H1 (cell line): ENCODE measurements around the gene PARD6A. TPM values are rescaled to one million over a fixed set of nuclear protein-coding genes. Genes with fewer than 3 reads are reported as not detected.

Experiments used
- CTCF ChIA-PET: fragments of 300-600 bp; sonication (Branson Sonifier 250); formaldehyde crosslinking; loops from one replicate; lab custom pipeline; 2021; ENCODE audit not compliant: partially characterized antibody; lab: Charles Lee
- POLR2A ChIA-PET: fragments of 300-600 bp; sonication (Branson Sonifier 250); formaldehyde crosslinking; loops from one replicate; lab custom pipeline; 2021; ENCODE audit warnings: inconsistent platforms; ENCODE audit not compliant: partially characterized antibody; lab: Charles Lee
- DNase-seq, 2 experiments: peaks; one replicate each; pipeline versions ENCODE4 v3.0.0 to v3.0.0-alpha.2; 2010 to 2022; ENCODE audit warnings: low spot score in 2 of 2, low read depth in 1 of 2, mixed read lengths in 1 of 2
- FAIRE-seq: peaks from 2 replicates; lab custom pipeline; 2011; peaks lifted over from hg19 to GRCh38; lab: Jason Lieb, UNC
- H2AFZ ChIP-seq: 2 replicates; pipeline ENCODE4 v1.8.1; 2012; ENCODE audit warnings: low read length, inconsistent platforms
- H2AK5ac ChIP-seq: 2 replicates; pipeline ENCODE4 v1.6.1; 2013; ENCODE audit warnings: low read depth, low read length
- H2BK120ac ChIP-seq: replicated peaks from 2 replicates; pipeline ENCODE3; 2013; ENCODE audit warnings: low read depth, low read length, inconsistent platforms
- H2BK12ac ChIP-seq: 2 replicates; pipeline ENCODE4 v1.6.1; 2013; ENCODE audit warnings: low read depth, low read length
- H2BK15ac ChIP-seq: 2 replicates; pipeline ENCODE4 v1.6.1; 2013; ENCODE audit warnings: low read length
- H2BK20ac ChIP-seq: 2 replicates; pipeline ENCODE4 v1.6.1; 2013; ENCODE audit warnings: low read length
- H2BK5ac ChIP-seq: 2 replicates; pipeline ENCODE4 v1.6.1; 2013; ENCODE audit warnings: low read depth, low read length
- H3K14ac ChIP-seq: 2 replicates; pipeline ENCODE4 v1.6.1; 2013; ENCODE audit warnings: inconsistent platforms; ENCODE audit not compliant: insufficient read length
- H3K18ac ChIP-seq: 2 replicates; pipeline ENCODE4 v1.6.1; 2013; ENCODE audit warnings: low read length; ENCODE audit errors: extremely low read depth
- H3K23ac ChIP-seq: 2 replicates; pipeline ENCODE4 v1.6.1; 2013; ENCODE audit warnings: inconsistent platforms; ENCODE audit not compliant: insufficient read length
- H3K23me2 ChIP-seq: 2 replicates; pipeline ENCODE4 v1.6.1; 2013; ENCODE audit warnings: low read depth, low read length
- H3K27ac ChIP-seq: 2 replicates; pipeline ENCODE4 v1.6.1; 2011; ENCODE audit warnings: low read depth, low read length, inconsistent platforms
- H3K27me3 ChIP-seq, 4 experiments: replicated peaks in 1 of 4; 1 replicate in 1 of 4; 2 replicates in 3 of 4; pipeline versions ENCODE4 v1.6.1 to v1.8.1; 2011 to 2013; ENCODE audit warnings: low read length in 3 of 4, mild to moderate bottlenecking in 3 of 4, inconsistent platforms in 2 of 4, mixed read lengths in 2 of 4, moderate library complexity in 1 of 4; ENCODE audit not compliant: control insufficient read depth in 3 of 4, insufficient read depth in 3 of 4; ENCODE audit errors: extremely low read depth in 1 of 4
- H3K36me3 ChIP-seq, 4 experiments: 2 replicates each; pipeline versions ENCODE4 v1.6.1 to v1.8.1; 2011 to 2013; ENCODE audit warnings: mild to moderate bottlenecking in 4 of 4, low read length in 3 of 4, moderate library complexity in 2 of 4, control low read depth in 1 of 4, inconsistent platforms in 1 of 4; ENCODE audit not compliant: insufficient read depth in 4 of 4, control insufficient read depth in 2 of 4
- H3K4ac ChIP-seq: replicated peaks from 2 replicates; pipeline ENCODE3; 2013; ENCODE audit warnings: low read length, low read depth, mixed read lengths, inconsistent platforms; ENCODE audit not compliant: insufficient read length
- H3K4me1 ChIP-seq, 4 experiments: replicated peaks in 1 of 4; 1 replicate in 1 of 4; 2 replicates in 3 of 4; pipeline versions ENCODE4 v1.6.1 to v1.8.1; 2011 to 2013; ENCODE audit warnings: low read length in 3 of 4, inconsistent platforms in 2 of 4, mixed read lengths in 1 of 4; ENCODE audit not compliant: insufficient read depth in 4 of 4, control insufficient read depth in 3 of 4
- H3K4me2 ChIP-seq, 2 experiments: 2 replicates each; pipeline versions ENCODE4 v1.6.1 to v1.8.1; 2011 to 2013; ENCODE audit warnings: low read depth in 2 of 2, low read length in 2 of 2, control low read depth in 1 of 2, inconsistent platforms in 1 of 2, mild to moderate bottlenecking in 1 of 2; ENCODE audit not compliant: insufficient read depth in 1 of 2
- H3K4me3 ChIP-seq, 4 experiments: fragments of 200-600, 300-600 bp in 1 of 4; sonication (generic), shearing (Covaris generic), sonication (Bioruptor Twin) in 1 of 4; 2 replicates each; pipeline versions ENCODE4 v1.5.1 to v1.8.1; 2011 to 2016; ENCODE audit warnings: low read length in 4 of 4, low read depth in 3 of 4, control low read depth in 2 of 4, inconsistent platforms in 2 of 4, mild to moderate bottlenecking in 2 of 4, mixed read lengths in 1 of 4, moderate library complexity in 1 of 4; ENCODE audit not compliant: insufficient read depth in 2 of 4; ENCODE audit errors: extremely low read depth in 1 of 4
- H3K56ac ChIP-seq: replicated peaks from 2 replicates; pipeline ENCODE3; 2013; ENCODE audit warnings: low read depth, mild to moderate bottlenecking, mixed read lengths, low read length, inconsistent platforms; ENCODE audit not compliant: insufficient read length
- H3K79me1 ChIP-seq: 2 replicates; pipeline ENCODE4 v1.6.1; 2013; ENCODE audit warnings: low read depth, low read length, control low read depth
- H3K79me2 ChIP-seq, 2 experiments: 2 replicates each; pipeline versions ENCODE4 v1.6.1 to v1.8.1; 2012 to 2013; ENCODE audit warnings: low read length in 2 of 2, mild to moderate bottlenecking in 2 of 2, inconsistent platforms in 1 of 2; ENCODE audit not compliant: insufficient read depth in 2 of 2, control insufficient read depth in 1 of 2
- H3K9ac ChIP-seq, 4 experiments: replicated peaks in 1 of 4; 1 replicate in 1 of 4; 2 replicates in 3 of 4; pipeline versions ENCODE4 v1.6.1 to v1.8.1; 2011 to 2013; ENCODE audit warnings: low read depth in 3 of 4, low read length in 3 of 4, control low read depth in 2 of 4, mild to moderate bottlenecking in 2 of 4, moderate library complexity in 2 of 4, inconsistent platforms in 1 of 4; ENCODE audit errors: extremely low read depth in 1 of 4
- H3K9me3 ChIP-seq, 2 experiments: 2 replicates each; pipeline versions ENCODE4 v1.6.1 to v1.8.1; 2012 to 2013; ENCODE audit warnings: mild to moderate bottlenecking in 2 of 2, moderate library complexity in 2 of 2, control low read depth in 1 of 2, inconsistent platforms in 1 of 2, low read depth in 1 of 2, low read length in 1 of 2, mixed read lengths in 1 of 2; ENCODE audit not compliant: insufficient read depth in 2 of 2
- H4K20me1 ChIP-seq, 2 experiments: replicated peaks in 1 of 2; 2 replicates each; pipeline versions ENCODE3 to v1.8.1; 2011 to 2013; ENCODE audit warnings: inconsistent platforms in 2 of 2, low read length in 2 of 2, mild to moderate bottlenecking in 1 of 2; ENCODE audit not compliant: insufficient read depth in 2 of 2, control insufficient read depth in 1 of 2
- H4K5ac ChIP-seq: 2 replicates; pipeline ENCODE4 v1.6.1; 2013; ENCODE audit warnings: low read length, low read depth, mixed read lengths, inconsistent platforms; ENCODE audit not compliant: insufficient read length
- H4K8ac ChIP-seq: 2 replicates; pipeline ENCODE4 v1.8.0; 2013; ENCODE audit warnings: mild to moderate bottlenecking, moderate library complexity, low read length, inconsistent platforms; ENCODE audit not compliant: insufficient read depth; ENCODE audit errors: extremely low read depth
- H4K91ac ChIP-seq: replicated peaks from 2 replicates; pipeline ENCODE3; 2013; ENCODE audit warnings: low read length, mixed read lengths, inconsistent platforms; ENCODE audit not compliant: insufficient read length
- CREB1 ChIP-seq: IDR thresholded peaks from 2 replicates; pipeline ENCODE4 v1.6.1; 2012; ENCODE audit warnings: inconsistent platforms
- HDAC6 ChIP-seq: IDR thresholded peaks from one replicate; pipeline ENCODE4 v1.7.1; 2012; ENCODE audit warnings: low read depth, mild to moderate bottlenecking, inconsistent platforms, low read length, moderate library complexity
- NANOG ChIP-seq: IDR thresholded peaks from 2 replicates; pipeline ENCODE4 v1.6.1; 2011; ENCODE audit warnings: low read length, low read depth, mild to moderate bottlenecking, inconsistent platforms; ENCODE audit not compliant: insufficient read depth, poor library complexity, severe bottlenecking
- POLR2A ChIP-seq, 2 experiments: IDR thresholded peaks; 1 replicate in 1 of 2; 2 replicates in 1 of 2; pipeline ENCODE4 v1.6.1; 2011; ENCODE audit warnings: low read depth in 2 of 2, low read length in 2 of 2, mild to moderate bottlenecking in 2 of 2; ENCODE audit errors: control extremely low read depth in 1 of 2
- RAD21 ChIP-seq, 2 experiments: IDR thresholded peaks in 1 of 2; conservative IDR thresholded peaks in 1 of 2; 2 replicates each; pipeline ENCODE4 v1.6.1; 2011; ENCODE audit warnings: low read depth in 2 of 2, low read length in 2 of 2, improper control_type of control experiment in 1 of 2, inconsistent platforms in 1 of 2, mild to moderate bottlenecking in 1 of 2, moderate library complexity in 1 of 2
- SAP30 ChIP-seq: fragments of 300-600 bp; sonication (generic); IDR thresholded peaks from 2 replicates; pipeline ENCODE4 v1.7.1; 2012; ENCODE audit warnings: low read length, moderate library complexity, mild to moderate bottlenecking, inconsistent platforms; ENCODE audit not compliant: insufficient read depth, insufficient replicate concordance
- SIN3A ChIP-seq, 2 experiments: IDR thresholded peaks in 1 of 2; conservative IDR thresholded peaks in 1 of 2; 2 replicates each; pipeline ENCODE4 v1.6.1; 2011 to 2012; ENCODE audit warnings: low read length in 2 of 2, improper control_type of control experiment in 1 of 2, low read depth in 1 of 2, mild to moderate bottlenecking in 1 of 2
- SIX5 ChIP-seq: IDR thresholded peaks from 2 replicates; pipeline ENCODE4 v1.6.1; 2011; ENCODE audit warnings: mild to moderate bottlenecking, low read depth, low read length
- SP4 ChIP-seq: IDR thresholded peaks from 2 replicates; pipeline ENCODE4 v1.6.1; 2012; ENCODE audit warnings: low read length, inconsistent platforms
- SRF ChIP-seq: IDR thresholded peaks from 2 replicates; pipeline ENCODE4 v1.6.1; 2011; ENCODE audit warnings: mild to moderate bottlenecking, low read depth, low read length, moderate library complexity
- TAF7 ChIP-seq: optimal IDR thresholded peaks from 2 replicates; pipeline ENCODE3; 2011; ENCODE audit warnings: low read depth, mild to moderate bottlenecking, inconsistent platforms, low read length, moderate library complexity, borderline replicate concordance
- YY1 ChIP-seq: IDR thresholded peaks from 2 replicates; pipeline ENCODE4 v1.6.1; 2011; ENCODE audit warnings: low read depth, mild to moderate bottlenecking, low read length
- WGBS, 2 experiments: shearing (Covaris generic) in 1 of 2; methylation state at CpG; one replicate each; pipeline versions ENCODE4 v1.1.6 to v1.1.7; 2013 to 2015; ENCODE audit warnings: low lambda C conversion rate in 2 of 2, mixed read lengths in 2 of 2, inconsistent platforms in 1 of 2, low coverage in 1 of 2, missing lambda C conversion rate in 1 of 2; ENCODE audit not compliant: insufficient replicate concordance in 2 of 2, insufficient coverage in 1 of 2, insufficient read length in 1 of 2; ENCODE audit errors: extremely low coverage in 1 of 2, missing lambda C conversion rate in 1 of 2; 5-methylcytosine and 5-hydroxymethylcytosine counted together
- polyA plus RNA-seq, 7 experiments: library from polyadenylated mRNA; depleted of rRNA in 3 of 7; stranded (reverse) in 5 of 7; unstranded in 2 of 7; fragments of >200 nt in 5 of 7; fragments of 200-250 nt in 2 of 7; gene quantifications; 1 replicate in 5 of 7; 2 replicates in 1 of 7; 4 replicates in 1 of 7; pipeline versions ENCODE4 v1.2.1 to v1.2.3, GENCODE V29; 2011 to 2013; ENCODE audit warnings: missing spikeins in 2 of 7, mixed read lengths in 2 of 7
- total RNA-seq: library from RNA; stranded (reverse); fragmentation: NEBNext Ultra II Directional; extraction: Animal tissue kit (Norgen Biotek cat#: 25700); gene quantifications from 2 replicates; pipeline ENCODE4 v1.2.1, GENCODE V29; 2021

Gene PARD6A
- total and polyA plus RNA-seq, 2 of the 8 experiments (the other 6 are each of a cell fraction or from before 2014, with no cell fraction given): 15.1 to 21.8 TPM

DNA sequence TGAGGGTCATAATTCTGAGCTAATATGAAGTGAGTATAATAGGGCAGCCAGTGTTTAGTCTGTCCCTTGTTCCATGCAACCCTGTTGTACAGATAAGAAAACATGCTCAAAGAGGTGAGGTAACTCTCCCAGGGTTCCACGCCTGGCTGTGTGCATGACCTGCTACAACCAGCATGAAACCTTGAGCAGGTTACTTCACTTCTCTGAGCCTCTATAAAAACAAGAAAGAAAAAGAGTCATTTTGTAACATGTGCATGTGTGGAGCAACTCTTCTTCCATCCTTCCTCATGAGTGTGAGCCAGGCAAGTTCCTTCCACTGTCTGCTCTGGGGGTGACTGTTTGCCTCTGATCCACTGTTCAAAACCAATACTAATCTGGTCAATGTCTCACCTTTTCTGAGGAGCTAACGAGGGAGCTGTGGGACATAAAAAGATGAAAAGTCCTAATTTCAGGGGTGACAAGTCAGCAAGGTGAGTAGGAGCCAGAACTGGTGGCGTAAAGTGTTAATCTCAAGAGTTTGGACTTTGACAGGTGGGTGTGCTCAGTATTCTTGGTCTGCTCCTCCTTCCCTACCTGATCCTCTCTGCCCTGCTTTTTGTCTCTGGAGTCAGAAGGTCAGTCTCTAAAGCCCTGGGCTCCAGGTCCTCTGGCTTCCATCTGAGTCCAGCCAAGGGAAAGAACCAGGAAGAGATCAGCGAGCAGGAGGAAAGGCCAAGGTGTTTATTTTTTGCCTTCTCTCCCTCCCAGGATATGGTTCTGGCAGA, 36.8 kb downstream of the PARD6A start:
- no peaks in the 10 kb centered on the region for H3K27me3 ChIP-seq
- no peak overlapping the region for H3K4ac ChIP-seq
- FAIRE-seq: no peak
- H4K8ac ChIP-seq: no peak overlapping the region
- ChIA-PET POLR2A (interaction anchor here (2.2 kb wide), 1 partner anchor 8 kb away, joined by 8 read pairs; no protein-coding TSS in a partner anchor), CTCF (interaction anchor here (0.7 to 4.0 kb wide), 6 partner anchors 17 to 177 kb away, joined by 3 to 15 read pairs (median 3); no protein-coding TSS in a partner anchor)
- no peak overlapping the region for H4K91ac ChIP-seq
- H3K9ac ChIP-seq: no peak overlapping the region
- H3K4me2 ChIP-seq: no peak overlapping the region
- no peak overlapping the region for H3K23ac ChIP-seq
- H3K79me2 ChIP-seq: peaks cover 0 to 10% of the 10 kb centered on the region in 2 experiments; a peak in 2 of 4 replicates
- 96% methylated on average over 4 of the region's 4 CpGs; no CpG with 5 or more reads in 1 of the 2 experiments for WGBS, 2 experiments
- H4K20me1 ChIP-seq: peaks cover 0 to 7% of the 10 kb centered on the region in 2 experiments
- H3K4me3 ChIP-seq: no peak overlapping the region
- peaks cover 0 to 3% (median 2%) of the 10 kb centered on the region in 4 experiments; a peak in 1 of 7 replicates for H3K4me1 ChIP-seq
- no peak overlapping the region for H3K18ac ChIP-seq
- no peak overlapping the region for H2BK15ac ChIP-seq
- DNase-seq: no peak
- no peak overlapping the region for H2AK5ac ChIP-seq
- no peak overlapping the region for H4K5ac ChIP-seq
- no peak overlapping the region for H3K27ac ChIP-seq
- no peak overlapping the region for H3K14ac ChIP-seq
- no peak overlapping the region for H2AFZ ChIP-seq
- no peak overlapping the region for H3K56ac ChIP-seq
- no peak overlapping the region for H2BK5ac ChIP-seq
- H3K23me2 ChIP-seq: no peaks in the 10 kb centered on the region
- H3K9me3 ChIP-seq: peaks cover 0 to 4% of the 10 kb centered on the region in 2 experiments; a peak in 1 of 4 replicates
- peaks cover 0 to 3% (median 0%) of the 10 kb centered on the region in 4 experiments; a peak in 1 of 8 replicates for H3K36me3 ChIP-seq
- H3K79me1 ChIP-seq: peaks cover 7% of the 10 kb centered on the region; the same call in 1 of the 2 replicates
- H2BK12ac ChIP-seq: no peak overlapping the region
- no peak overlapping the region for H2BK20ac ChIP-seq
- no peak overlapping the region for H2BK120ac ChIP-seq
- TF ChIP-seq TAF7: no peak
- TF ChIP-seq HDAC6: no peak
- TF ChIP-seq RAD21 (IDR thresholded peaks at IDR 0.05 in 1 of 2, conservative IDR thresholded peaks at IDR 0.05 in 1 of 2; ENCODE audit: low read depth in 2 of 2, low read length in 2 of 2): no peak
- TF ChIP-seq POLR2A (IDR thresholded peaks at IDR 0.05; ENCODE audit: control extremely low read depth in 1 of 2, low read depth in 2 of 2, low read length in 2 of 2): no peak
- TF ChIP-seq NANOG: no peak
- TF ChIP-seq SRF: no peak
- no peak for TF ChIP-seq SAP30
- no peak for TF ChIP-seq CREB1
- TF ChIP-seq SIN3A (conservative IDR thresholded peaks at IDR 0.05 in 1 of 2, IDR thresholded peaks at IDR 0.05 in 1 of 2; ENCODE audit: low read depth in 1 of 2, low read length in 2 of 2): no peak
- no peak for TF ChIP-seq SP4
- no peak for TF ChIP-seq SIX5
- no peak for TF ChIP-seq YY1
